CD14-positive monocyte (primary cell): ENCODE measurements around the gene CIBAR2. TPM values are rescaled to one million over a fixed set of nuclear protein-coding genes. Genes with fewer than 3 reads are reported as not detected.

Source experiments
- DNase-seq, 3 donors: peaks; one replicate each; pipeline ENCODE4 v3.0.0-alpha.2; 2011 to 2022
- H2AFZ ChIP-seq: 2 replicates; pipeline ENCODE4 v1.6.0; 2012; ENCODE audit warnings: mild to moderate bottlenecking, low read depth, low read length, inconsistent platforms; ENCODE audit not compliant: insufficient read depth, poor library complexity, severe bottlenecking
- H3K27ac ChIP-seq, 2 donors: 1 replicate in 1 of 2; 2 replicates in 1 of 2; pipeline ENCODE4 v1.5.1; 2012 to 2013; ENCODE audit warnings: low read length in 2 of 2, control low read depth in 1 of 2, inconsistent platforms in 1 of 2, low read depth in 1 of 2, mild to moderate bottlenecking in 1 of 2
- H3K27me3 ChIP-seq, 2 donors: one replicate each; pipeline versions ENCODE4 v1.6.0 to v1.6.1; 2011 to 2013; ENCODE audit warnings: low read length in 2 of 2; ENCODE audit not compliant: control insufficient read depth in 2 of 2, insufficient read depth in 2 of 2
- H3K36me3 ChIP-seq, 2 donors: replicated peaks in 1 of 2; 1 replicate in 1 of 2; 2 replicates in 1 of 2; pipeline versions ENCODE4 v1.5.1 to v1.6.1; 2012 to 2013; ENCODE audit warnings: low read length in 2 of 2, control low read depth in 1 of 2, inconsistent platforms in 1 of 2, mild to moderate bottlenecking in 1 of 2; ENCODE audit not compliant: insufficient read depth in 2 of 2, control insufficient read depth in 1 of 2
- H3K4me1 ChIP-seq, 2 donors: 1 replicate in 1 of 2; 2 replicates in 1 of 2; pipeline versions ENCODE4 v1.5.1 to v1.6.1; 2012 to 2013; ENCODE audit warnings: low read length in 2 of 2, control low read depth in 1 of 2, inconsistent platforms in 1 of 2, mild to moderate bottlenecking in 1 of 2, moderate library complexity in 1 of 2; ENCODE audit not compliant: insufficient read depth in 2 of 2, control insufficient read depth in 1 of 2
- H3K4me2 ChIP-seq: replicated peaks from 2 replicates; pipeline ENCODE3; 2012; ENCODE audit warnings: low read length, moderate library complexity, mild to moderate bottlenecking; ENCODE audit not compliant: poor library complexity, severe bottlenecking; ENCODE audit errors: extremely low read depth
- H3K4me3 ChIP-seq, 3 experiments: fragments of 200-600 bp in 1 of 3; sonication (generic) in 1 of 3; replicated peaks in 1 of 3; 1 replicate in 2 of 3; 2 replicates in 1 of 3; pipeline ENCODE4 v1.5.1; 2011 to 2013; ENCODE audit warnings: low read length in 3 of 3, mild to moderate bottlenecking in 3 of 3, control low read depth in 2 of 3, low read depth in 2 of 3, inconsistent platforms in 1 of 3, moderate library complexity in 1 of 3
- H3K79me2 ChIP-seq: 2 replicates; pipeline ENCODE4 v1.6.0; 2012; ENCODE audit warnings: mild to moderate bottlenecking, control low read depth, inconsistent platforms, low read length, moderate library complexity; ENCODE audit not compliant: insufficient read depth
- H3K9ac ChIP-seq: 2 replicates; pipeline ENCODE4 v1.6.0; 2017; ENCODE audit warnings: low read length, mild to moderate bottlenecking; ENCODE audit not compliant: insufficient read depth, poor library complexity, severe bottlenecking
- H3K9me3 ChIP-seq, 2 donors: replicated peaks in 1 of 2; 1 replicate in 1 of 2; 2 replicates in 1 of 2; pipeline versions ENCODE4 v1.5.1 to v1.6.1; 2012 to 2013; ENCODE audit warnings: low read length in 2 of 2, control low read depth in 1 of 2; ENCODE audit not compliant: control insufficient read depth in 1 of 2, insufficient read depth in 1 of 2
- H4K20me1 ChIP-seq: 2 replicates; pipeline ENCODE4 v1.6.0; 2012; ENCODE audit warnings: mild to moderate bottlenecking, low read length, control low read depth, moderate library complexity; ENCODE audit not compliant: insufficient read depth
- H3K27ac Mint-ChIP-seq, 7 donors: one replicate each; pipeline ENCODE4 v1.8.0; 2020; ENCODE audit warnings: mild to moderate bottlenecking in 7 of 7, mixed read lengths in 7 of 7, moderate library complexity in 6 of 7, inconsistent platforms in 2 of 7
- H3K27me3 Mint-ChIP-seq, 3 donors: one replicate each; pipeline ENCODE4 v1.8.0; 2021 to 2022; ENCODE audit warnings: low read depth in 3 of 3, mild to moderate bottlenecking in 3 of 3, mixed read lengths in 3 of 3, moderate library complexity in 3 of 3, inconsistent platforms in 1 of 3
- H3K36me3 Mint-ChIP-seq, 2 donors: one replicate each; pipeline ENCODE4 v1.8.0; 2020; ENCODE audit warnings: mixed read lengths in 2 of 2, inconsistent platforms in 1 of 2, mild to moderate bottlenecking in 1 of 2
- H3K4me1 Mint-ChIP-seq: one replicate; pipeline ENCODE4 v1.8.0; 2020; ENCODE audit warnings: mild to moderate bottlenecking, mixed read lengths
- H3K4me3 Mint-ChIP-seq, 2 donors: one replicate each; pipeline ENCODE4 v1.8.0; 2020; ENCODE audit warnings: mild to moderate bottlenecking in 2 of 2, mixed read lengths in 2 of 2, moderate library complexity in 1 of 2
- H3K9me3 Mint-ChIP-seq, 7 donors: one replicate each; pipeline ENCODE4 v1.8.0; 2020 to 2022; ENCODE audit warnings: mixed read lengths in 7 of 7, mild to moderate bottlenecking in 6 of 7, moderate library complexity in 6 of 7, inconsistent platforms in 2 of 7
- whole genome bisulfite sequencing: methylation state at CpG from one replicate; pipeline ENCODE4 v1.1.5; 2013; ENCODE audit warnings: missing lambda C conversion rate; ENCODE audit not compliant: insufficient coverage; 5-methylcytosine and 5-hydroxymethylcytosine counted together
- intact Hi-C, 2 donors: fragments of 100-400 bp; cut with micrococcal nuclease; formaldehyde crosslinking; loops; one replicate each; pipeline versions ENCODE4 v1.15.0 to v1.15.1; 2023
- polyA plus RNA-seq, 3 donors: library from polyadenylated mRNA; depleted of rRNA in 1 of 3; unstranded in 2 of 3; stranded (reverse) in 1 of 3; fragments of 300-500 nt in 2 of 3; fragments of >200 nt in 1 of 3; fragmentation: Illumina TruSeq in 2 of 3; gene quantifications; 1 replicate in 2 of 3; 2 replicates in 1 of 3; pipeline ENCODE4 v1.2.3, GENCODE V29; 2012 to 2021
- TF ChIP-seq, protein P1 (sequence below): fragments of 200-600 bp; IDR thresholded peaks from one replicate; pipeline ENCODE4 v1.8.0; 2022; ENCODE audit warnings: antibody characterized with exemption, mild to moderate bottlenecking

CIBAR2 gene
- polyA plus RNA-seq, 3 donors, result not detected

GRCh38 chr16:85078952-85079351, 33.3 kb downstream of the CIBAR2 start:
- H3K27ac ChIP-seq, result no peak overlapping the region
- no peaks in the 10 kb centered on the region for H3K79me2 ChIP-seq
- peaks cover 0 to 3% (median 0%) of the 10 kb centered on the region in 7 donors for H3K9me3 Mint-ChIP-seq
- DNase-seq, result no peak
- peaks cover 2 to 6% (median 3%) of the 10 kb centered on the region in 3 donors for H3K27me3 Mint-ChIP-seq
- intact Hi-C loops, result loop anchor here in 1 of 2 donors (5.0 kb wide), 1 partner anchor 42 kb away; no protein-coding TSS in a partner anchor
- H3K4me3 Mint-ChIP-seq, result no peak overlapping the region
- peak overlapping the region in 1 of 7 donors; percentile 15 for H3K27ac Mint-ChIP-seq
- H4K20me1 ChIP-seq, result peaks cover 90% of the 10 kb centered on the region
- no peak overlapping the region for H2AFZ ChIP-seq
- peaks cover 81 to 97% of the 10 kb centered on the region in 2 donors for H3K36me3 Mint-ChIP-seq
- H3K4me1 Mint-ChIP-seq, result peaks cover 44% of the 10 kb centered on the region
- WGBS, result 92% methylated on average over 6 of the region's 10 CpGs
- H3K4me1 ChIP-seq, result peaks cover 47 to 56% of the 10 kb centered on the region in 2 donors
- peaks cover 82 to 90% of the 10 kb centered on the region in 2 donors for H3K36me3 ChIP-seq
- no peak overlapping the region for H3K4me3 ChIP-seq
- H3K4me2 ChIP-seq, result no peak overlapping the region
- no peaks in the 10 kb centered on the region for H3K9me3 ChIP-seq
- no peaks in the 10 kb centered on the region for H3K27me3 ChIP-seq
- TF ChIP-seq, protein P1, sequence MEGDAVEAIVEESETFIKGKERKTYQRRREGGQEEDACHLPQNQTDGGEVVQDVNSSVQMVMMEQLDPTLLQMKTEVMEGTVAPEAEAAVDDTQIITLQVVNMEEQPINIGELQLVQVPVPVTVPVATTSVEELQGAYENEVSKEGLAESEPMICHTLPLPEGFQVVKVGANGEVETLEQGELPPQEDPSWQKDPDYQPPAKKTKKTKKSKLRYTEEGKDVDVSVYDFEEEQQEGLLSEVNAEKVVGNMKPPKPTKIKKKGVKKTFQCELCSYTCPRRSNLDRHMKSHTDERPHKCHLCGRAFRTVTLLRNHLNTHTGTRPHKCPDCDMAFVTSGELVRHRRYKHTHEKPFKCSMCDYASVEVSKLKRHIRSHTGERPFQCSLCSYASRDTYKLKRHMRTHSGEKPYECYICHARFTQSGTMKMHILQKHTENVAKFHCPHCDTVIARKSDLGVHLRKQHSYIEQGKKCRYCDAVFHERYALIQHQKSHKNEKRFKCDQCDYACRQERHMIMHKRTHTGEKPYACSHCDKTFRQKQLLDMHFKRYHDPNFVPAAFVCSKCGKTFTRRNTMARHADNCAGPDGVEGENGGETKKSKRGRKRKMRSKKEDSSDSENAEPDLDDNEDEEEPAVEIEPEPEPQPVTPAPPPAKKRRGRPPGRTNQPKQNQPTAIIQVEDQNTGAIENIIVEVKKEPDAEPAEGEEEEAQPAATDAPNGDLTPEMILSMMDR, result no peak
- no peak overlapping the region for H3K9ac ChIP-seq

- H3K27ac Mint-ChIP-seq, result no peak overlapping the region
- peaks cover 42 to 51% of the 10 kb centered on the region in 2 donors for H3K4me1 ChIP-seq
- H2AFZ ChIP-seq, result no peak overlapping the region
- 8% methylated on average over 5 of the region's 10 CpGs for WGBS
- DNase-seq, result no peak
- no peak overlapping the region for H3K9ac ChIP-seq
- peaks cover 0 to 3% (median 0%) of the 10 kb centered on the region in 7 donors for H3K9me3 Mint-ChIP-seq
- TF ChIP-seq, protein P1, result no peak
- peaks cover 2 to 6% (median 3%) of the 10 kb centered on the region in 3 donors for H3K27me3 Mint-ChIP-seq
- H4K20me1 ChIP-seq, result peaks cover 88% of the 10 kb centered on the region
- no peaks in the 10 kb centered on the region for H3K27me3 ChIP-seq
- no peaks in the 10 kb centered on the region for H3K9me3 ChIP-seq
- H3K4me1 Mint-ChIP-seq, result peaks cover 39% of the 10 kb centered on the region
- no peak overlapping the region for H3K27ac ChIP-seq
- no peak overlapping the region for H3K4me2 ChIP-seq
- H3K4me3 ChIP-seq, result no peak overlapping the region
- H3K36me3 Mint-ChIP-seq, result peaks cover 83 to 97% of the 10 kb centered on the region in 2 donors
- no peaks in the 10 kb centered on the region for H3K79me2 ChIP-seq
- H3K4me3 Mint-ChIP-seq, result no peak overlapping the region
- intact Hi-C loops, result loop anchor here in 1 of 2 donors (5.0 kb wide), 1 partner anchor 41 kb away; no protein-coding TSS in a partner anchor
- peaks cover 85 to 91% of the 10 kb centered on the region in 2 donors for H3K36me3 ChIP-seq
These were observed 34.0 kb downstream of the CIBAR2 start for GRCh38 chr16:85078226-85078625.
